ENCODE measurements around the gene ARHGEF4.

Gene ARHGEF4

GRCh38 chr2:131038258-131039100 lies 201.8 kb downstream of the ARHGEF4 start:
- no peak for DNase-seq (ENCODE audit: low read depth in 2 of 2)

DNA sequence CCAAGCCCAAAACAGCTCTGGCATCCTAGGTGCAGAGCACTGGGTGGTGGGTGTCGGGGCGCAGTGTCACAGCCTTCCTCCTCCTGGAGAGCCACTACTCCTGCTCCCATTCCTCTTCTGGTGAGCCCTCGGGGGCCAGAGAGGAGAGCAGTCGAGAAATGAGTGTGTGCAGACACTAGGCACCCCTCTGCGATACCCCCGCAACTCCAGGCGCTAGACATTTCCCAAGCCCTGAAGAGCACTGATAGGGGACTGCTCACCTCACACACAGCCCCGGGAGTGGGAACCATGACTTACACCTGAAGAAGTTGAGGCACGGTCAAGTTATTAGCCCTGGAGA lies 202.4 kb downstream of the ARHGEF4 start:
- DNase-seq (ENCODE audit: low read depth in 2 of 2): no peak

GRCh38 chr2:131039535-131039907 lies 202.8 kb downstream of the ARHGEF4 start:
- DNase-seq (ENCODE audit: low read depth in 2 of 2): no peak

- DNase-seq (ENCODE audit: low read depth in 2 of 2): peak in 1 of 2 donors; percentile 15
Observed at GRCh38 chr2:131039908-131040660, 203.4 kb downstream of the ARHGEF4 start.

- no peak for DNase-seq (ENCODE audit: low read depth in 2 of 2)
Observed at GRCh38 chr2:131040661-131041401, 204.1 kb downstream of the ARHGEF4 start.

- no peak for DNase-seq (ENCODE audit: low read depth in 2 of 2)
Observed at GRCh38 chr2:131041402-131042147, 204.9 kb downstream of the ARHGEF4 start.

- no peak for DNase-seq (ENCODE audit: low read depth in 2 of 2)
Observed at GRCh38 chr2:131042148-131042775, 205.5 kb downstream of the ARHGEF4 start.

GRCh38 chr2:131043199-131044074 lies 206.7 kb downstream of the ARHGEF4 start:
- DNase-seq (ENCODE audit: low read depth in 2 of 2): no peak

- no peak for DNase-seq (ENCODE audit: low read depth in 2 of 2)
Observed at GRCh38 chr2:131044075-131044756, 207.5 kb downstream of the ARHGEF4 start.

DNA sequence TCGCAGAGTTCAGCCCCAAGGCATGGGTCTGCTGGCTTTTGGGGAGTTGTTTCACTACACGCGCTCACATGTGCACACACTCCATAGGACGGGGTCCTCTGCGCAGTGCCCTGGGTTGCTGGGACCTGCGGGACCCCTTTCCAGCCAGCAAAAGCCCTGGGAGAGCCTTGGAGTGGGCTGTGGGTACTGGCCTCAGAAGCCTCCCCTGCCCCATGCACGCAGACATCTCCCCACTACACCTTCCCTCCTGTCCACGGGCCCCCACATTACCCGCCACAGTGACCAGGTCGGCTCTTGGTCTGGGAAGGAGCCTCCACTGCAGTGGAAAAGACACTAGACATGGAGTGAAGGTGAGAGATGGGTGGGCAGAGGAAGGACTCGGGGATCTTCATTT lies 208.0 kb downstream of the ARHGEF4 start:
- DNase-seq (ENCODE audit: low read depth in 2 of 2): no peak

DNA sequence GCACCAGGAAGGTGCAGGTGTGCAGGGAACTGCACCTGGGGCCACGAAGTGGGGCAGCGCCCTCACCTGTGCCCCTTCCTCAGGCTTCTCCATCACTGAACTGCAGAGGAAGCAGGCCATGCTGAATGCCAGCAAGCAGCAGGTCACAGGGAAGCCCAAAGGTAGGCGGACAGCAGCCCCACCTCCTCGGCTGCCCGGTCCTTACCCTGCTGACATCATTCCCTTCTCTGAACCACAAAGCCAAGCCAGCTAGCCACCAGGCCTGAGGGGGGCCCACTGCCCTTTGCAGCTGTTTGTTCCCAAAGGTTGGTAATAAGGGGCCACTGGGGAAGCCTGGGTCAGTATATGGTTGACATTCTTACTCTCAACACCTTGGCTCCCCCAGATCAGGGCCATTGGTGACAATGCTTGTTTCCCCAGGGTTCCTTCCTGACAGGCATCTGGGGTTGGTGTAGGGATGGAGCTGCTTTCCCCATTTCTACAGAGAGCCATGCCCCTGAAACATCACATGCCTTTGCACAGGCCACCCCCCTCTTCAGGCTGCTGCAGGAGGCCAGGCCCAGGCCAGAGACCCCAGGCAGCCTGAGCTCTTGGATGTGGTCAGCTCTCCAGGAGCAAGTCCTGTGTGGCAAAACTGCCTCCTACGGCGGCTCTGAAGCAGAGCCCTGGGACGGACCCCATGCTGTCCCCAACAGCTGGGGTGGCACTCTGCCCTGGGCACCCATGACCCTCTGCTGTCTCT lies 208.7 kb downstream of the ARHGEF4 start:
- no peak for DNase-seq (ENCODE audit: low read depth in 2 of 2)

GRCh38 chr2:131046028-131046917 lies 209.6 kb downstream of the ARHGEF4 start:
- no peak for DNase-seq (ENCODE audit: low read depth in 2 of 2)

DNA sequence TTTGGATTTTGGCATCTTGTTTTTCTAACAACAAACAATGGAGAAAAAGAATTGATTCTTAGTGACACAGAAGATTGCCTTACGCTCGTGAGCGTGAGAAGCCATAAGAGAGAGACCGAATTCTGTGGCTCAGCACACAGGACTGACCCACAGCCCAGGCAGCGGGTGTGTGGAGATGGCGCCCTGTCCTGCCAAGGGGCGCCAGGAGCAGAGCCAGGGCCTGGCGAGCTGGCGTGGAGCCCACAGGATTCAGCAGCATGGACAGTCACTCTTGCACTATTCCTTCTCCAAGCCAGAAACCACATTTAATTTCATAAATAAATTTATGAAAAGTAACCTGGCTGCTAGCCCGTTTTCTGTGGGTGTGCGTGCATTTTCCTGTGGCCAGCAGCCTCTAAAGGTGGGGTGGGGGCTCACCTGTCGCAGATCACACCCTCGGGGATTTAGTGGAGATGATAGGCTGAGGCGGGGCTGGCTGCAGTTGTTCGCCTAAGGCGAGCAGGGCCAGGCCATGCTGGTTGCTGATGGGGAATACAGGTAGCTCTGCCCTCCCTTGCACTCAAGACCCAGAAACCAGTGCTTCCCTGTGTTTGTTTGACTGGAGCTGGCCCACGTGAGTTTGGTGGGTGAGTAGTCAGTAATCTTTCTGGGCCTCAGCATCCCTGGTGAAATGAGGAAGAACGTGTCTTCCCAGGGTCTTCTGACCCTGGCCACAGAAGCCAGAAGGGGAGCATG lies 210.4 kb downstream of the ARHGEF4 start:
- DNase-seq (ENCODE audit: low read depth in 2 of 2): no peak

GRCh38 chr2:131047920-131048560 lies 211.3 kb downstream of the ARHGEF4 start:
- no peak for DNase-seq (ENCODE audit: low read depth in 2 of 2)

GRCh38 chr2:131048641-131049040 lies 211.9 kb downstream of the ARHGEF4 start:
- no peak for DNase-seq (ENCODE audit: low read depth in 2 of 2)

DNA sequence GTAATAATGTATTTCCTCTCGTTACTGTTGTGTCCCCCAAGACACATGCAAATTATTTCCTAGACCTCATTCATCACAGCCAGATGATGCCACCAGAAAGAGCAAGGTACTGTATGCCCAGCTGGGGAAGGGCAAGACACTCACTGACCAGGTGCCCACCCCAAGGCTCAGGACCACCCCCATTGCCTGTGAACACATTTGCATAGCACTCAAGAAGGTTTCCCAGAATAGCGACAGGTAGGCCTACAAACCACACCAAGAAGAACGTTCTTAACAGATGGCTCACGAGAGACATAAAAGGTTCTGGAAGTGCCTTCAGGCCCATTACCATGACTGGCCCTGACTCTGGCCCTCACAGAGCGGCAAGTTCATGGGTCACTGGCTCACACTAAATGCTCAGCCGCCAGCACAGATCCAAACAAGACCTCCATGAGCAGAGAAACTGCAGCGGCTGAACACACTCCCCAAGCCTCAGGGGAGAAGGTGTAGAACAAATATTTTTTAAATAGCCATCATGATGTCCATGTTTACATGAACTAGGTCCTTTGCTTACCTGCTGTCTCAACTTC lies 212.5 kb downstream of the ARHGEF4 start:
- DNase-seq (ENCODE audit: low read depth in 2 of 2): no peak

All from stimulated activated CD4-positive, alpha-beta T cell treated with anti-CD3 and anti-CD28 coated beads, Interleukin-1b, Interleukin-23, amount 100 ng/mL, for 4 hours (primary cell).